ENCODE data around the gene SSTR4. TPM values are rescaled to one million over a fixed set of nuclear protein-coding genes. Genes with fewer than 3 reads are reported as not detected.

Gene SSTR4
- total and polyA plus RNA-seq, 9 donors, result 0.15 to 0.69 TPM; not detected in 7

DNA sequence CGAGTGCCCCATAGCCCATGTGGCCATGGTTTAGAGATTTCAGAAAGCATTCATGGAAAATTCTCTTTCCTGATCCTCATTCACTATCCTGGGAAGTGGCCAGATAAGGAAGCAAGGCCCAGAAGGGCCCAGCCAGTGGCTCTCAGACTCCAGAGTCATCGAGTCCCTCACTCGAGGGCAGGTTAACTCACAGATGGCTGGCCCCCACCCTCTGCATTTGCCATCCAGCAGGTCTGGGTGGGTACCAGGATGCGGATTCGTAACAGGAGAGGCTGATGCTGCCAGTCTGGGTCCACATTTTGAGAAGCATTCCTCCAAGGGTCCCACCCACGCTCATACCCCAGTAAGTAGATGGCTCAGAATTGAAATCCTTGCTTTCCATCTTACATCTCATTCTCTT lies 3.8 kb upstream of the SSTR4 start:
- DNase-seq, result no peak
- WGBS, 3 donors, result 95 to 99% (median 95%) methylated on average over 6 of the region's 6 CpGs
- no peaks in the 10 kb centered on the region for H3K4me1 ChIP-seq (ENCODE audit: insufficient read depth)
- H3K4me3 ChIP-seq, result no peak overlapping the region
- H3K27ac ChIP-seq, result no peak overlapping the region
- TF ChIP-seq, protein P1, sequence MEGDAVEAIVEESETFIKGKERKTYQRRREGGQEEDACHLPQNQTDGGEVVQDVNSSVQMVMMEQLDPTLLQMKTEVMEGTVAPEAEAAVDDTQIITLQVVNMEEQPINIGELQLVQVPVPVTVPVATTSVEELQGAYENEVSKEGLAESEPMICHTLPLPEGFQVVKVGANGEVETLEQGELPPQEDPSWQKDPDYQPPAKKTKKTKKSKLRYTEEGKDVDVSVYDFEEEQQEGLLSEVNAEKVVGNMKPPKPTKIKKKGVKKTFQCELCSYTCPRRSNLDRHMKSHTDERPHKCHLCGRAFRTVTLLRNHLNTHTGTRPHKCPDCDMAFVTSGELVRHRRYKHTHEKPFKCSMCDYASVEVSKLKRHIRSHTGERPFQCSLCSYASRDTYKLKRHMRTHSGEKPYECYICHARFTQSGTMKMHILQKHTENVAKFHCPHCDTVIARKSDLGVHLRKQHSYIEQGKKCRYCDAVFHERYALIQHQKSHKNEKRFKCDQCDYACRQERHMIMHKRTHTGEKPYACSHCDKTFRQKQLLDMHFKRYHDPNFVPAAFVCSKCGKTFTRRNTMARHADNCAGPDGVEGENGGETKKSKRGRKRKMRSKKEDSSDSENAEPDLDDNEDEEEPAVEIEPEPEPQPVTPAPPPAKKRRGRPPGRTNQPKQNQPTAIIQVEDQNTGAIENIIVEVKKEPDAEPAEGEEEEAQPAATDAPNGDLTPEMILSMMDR (IDR thresholded peaks at IDR 0.05), result no peak
- TF ChIP-seq EP300 (IDR thresholded peaks at IDR 0.05) (no peak), POLR2A (IDR thresholded peaks at IDR 0.05) (no peak)
- intact Hi-C loops (cut with DNase I), result loop anchor here in 1 of 4 donors (10.0 kb wide), 1 partner anchor 303 kb away; no protein-coding TSS in a partner anchor
- no peaks in the 10 kb centered on the region for H3K9me3 ChIP-seq
- H3K27me3 ChIP-seq, result no peaks in the 10 kb centered on the region
- no peaks in the 10 kb centered on the region for H3K36me3 ChIP-seq

DNA sequence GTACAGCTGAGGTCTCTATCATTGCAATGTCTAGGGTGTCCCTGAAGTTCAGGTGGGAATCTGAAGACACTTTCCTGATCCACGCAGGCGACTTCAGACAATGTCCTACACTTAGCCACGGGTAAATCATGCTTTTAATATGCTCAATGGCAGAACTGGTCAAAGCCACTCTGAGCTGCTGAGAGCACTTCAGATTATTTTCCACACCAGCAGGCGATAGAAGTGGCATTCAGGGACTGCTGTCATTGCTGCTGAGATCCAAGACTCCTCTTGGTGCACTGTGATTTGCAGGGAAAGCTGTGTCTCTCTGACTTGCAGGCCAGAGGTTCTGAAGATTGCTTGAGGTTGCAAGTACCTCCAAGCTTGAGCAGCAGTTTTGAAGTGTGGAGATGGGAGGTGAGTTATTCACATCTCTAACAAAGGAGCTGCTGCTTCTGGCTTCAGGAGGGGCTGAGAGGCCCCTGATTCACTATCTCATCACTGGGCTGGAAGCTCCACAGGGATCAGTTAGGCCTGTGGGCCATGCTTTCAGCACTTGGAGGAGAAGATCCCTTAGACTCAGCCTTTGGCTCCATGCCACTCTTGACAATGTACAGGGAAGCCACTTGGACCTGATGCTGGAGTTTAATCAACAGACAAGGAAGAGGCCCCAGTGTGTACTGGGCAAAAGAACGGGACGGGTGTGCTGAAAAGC lies 2.9 kb upstream of the SSTR4 start:
- Histone ChIP-seq H3K36me3 (no peaks in the 10 kb centered on the region), H3K9me3 (no peaks in the 10 kb centered on the region), H3K4me3 (no peak overlapping the region), H3K27me3 (no peaks in the 10 kb centered on the region), H3K4me1 (ENCODE audit: insufficient read depth) (no peaks in the 10 kb centered on the region), H3K27ac (no peak overlapping the region)
- intact Hi-C loops (cut with DNase I), result loop anchor here in 1 of 4 donors (10.0 kb wide), 1 partner anchor 303 kb away; no protein-coding TSS in a partner anchor
- TF ChIP-seq, protein P1 (IDR thresholded peaks at IDR 0.05), result no peak
- TF ChIP-seq EP300 (IDR thresholded peaks at IDR 0.05), result no peak
- TF ChIP-seq POLR2A (IDR thresholded peaks at IDR 0.05), result no peak
- 91 to 94% (median 92%) methylated on average over 6 of the region's 6 CpGs for WGBS, 3 donors
- DNase-seq, result no peak

DNA sequence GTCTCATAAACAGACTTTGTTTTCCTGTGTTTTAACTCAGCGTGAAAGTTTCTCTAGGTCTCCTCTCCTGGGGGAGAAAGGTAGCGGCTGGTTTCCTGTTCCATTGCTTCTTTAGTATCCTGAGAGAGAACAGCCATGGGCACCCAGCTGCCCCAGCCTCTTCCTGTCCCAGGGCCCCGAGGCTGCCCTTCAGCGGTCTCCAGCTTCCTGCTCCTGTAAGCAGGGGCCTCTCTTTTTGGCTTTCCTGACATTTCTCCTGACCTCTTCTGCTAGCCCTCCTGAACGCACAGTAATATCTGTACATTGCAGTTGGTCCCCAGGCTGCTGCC lies 2.4 kb upstream of the SSTR4 start:
- DNase-seq, result no peak
- intact Hi-C loops (cut with DNase I), result loop anchor here in 1 of 4 donors (10.0 kb wide), 1 partner anchor 302 kb away; no protein-coding TSS in a partner anchor
- 88 to 94% (median 91%) methylated on average over 5 of the region's 5 CpGs for WGBS, 3 donors

DNA sequence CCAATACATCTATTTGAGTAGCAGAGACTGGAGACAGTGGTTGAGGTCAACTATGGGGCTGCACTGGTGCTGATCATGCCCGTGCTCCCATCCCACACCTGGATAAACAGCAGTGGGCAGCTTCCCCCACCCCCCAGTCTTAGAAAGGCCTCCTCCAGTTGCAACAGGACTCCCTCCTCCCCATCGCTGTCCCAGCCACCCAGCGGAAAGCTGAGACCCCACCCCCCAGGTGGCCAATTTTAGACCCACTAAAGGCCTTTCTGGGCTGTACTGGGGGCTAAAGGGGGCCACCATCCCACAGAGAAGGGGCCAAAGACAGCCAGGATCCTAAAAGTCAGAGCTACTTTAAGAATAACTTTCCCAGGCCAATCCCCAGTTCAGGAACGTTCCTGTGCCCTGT lies 1.2 kb upstream of the SSTR4 start:
- Histone ChIP-seq H3K4me1 (ENCODE audit: insufficient read depth) (no peaks in the 10 kb centered on the region), H3K27me3 (no peaks in the 10 kb centered on the region), H3K27ac (no peak overlapping the region), H3K4me3 (no peak overlapping the region), H3K36me3 (no peaks in the 10 kb centered on the region), H3K9me3 (no peaks in the 10 kb centered on the region)
- no peak for TF ChIP-seq EP300 (IDR thresholded peaks at IDR 0.05)
- no peak for TF ChIP-seq POLR2A (IDR thresholded peaks at IDR 0.05)
- TF ChIP-seq, protein P1 (IDR thresholded peaks at IDR 0.05), result no peak
- no peak for DNase-seq
- 89 to 96% (median 94%) methylated on average over 4 of the region's 4 CpGs for WGBS, 3 donors
- intact Hi-C loops (cut with DNase I), result loop anchor here in 1 of 4 donors (10.0 kb wide), 1 partner anchor 301 kb away; no protein-coding TSS in a partner anchor

More for the DNA sequence above, 2.4 kb upstream of the SSTR4 start:
- H3K9me3 ChIP-seq, result no peaks in the 10 kb centered on the region
- no peak for TF ChIP-seq POLR2A (IDR thresholded peaks at IDR 0.05)
- TF ChIP-seq, protein P1 (IDR thresholded peaks at IDR 0.05), result no peak
- TF ChIP-seq EP300 (IDR thresholded peaks at IDR 0.05), result no peak
- no peaks in the 10 kb centered on the region for H3K36me3 ChIP-seq
- H3K27ac ChIP-seq, result no peak overlapping the region
- no peaks in the 10 kb centered on the region for H3K4me1 ChIP-seq (ENCODE audit: insufficient read depth)
- H3K27me3 ChIP-seq, result no peaks in the 10 kb centered on the region
- no peak overlapping the region for H3K4me3 ChIP-seq

All from ovary (tissue), 9 donors.